ENCODE data around the gene SPOCK1.

SPOCK1 gene

GRCh38 chr5:137055271-137055872 lies 443.8 kb downstream of the SPOCK1 start:
- no peak for DNase-seq

- no peak for DNase-seq
These were observed 444.3 kb downstream of the SPOCK1 start for GRCh38 chr5:137054792-137055191.

- DNase-seq = no peak
These were observed 444.8 kb downstream of the SPOCK1 start for GRCh38 chr5:137054335-137054734.

DNA sequence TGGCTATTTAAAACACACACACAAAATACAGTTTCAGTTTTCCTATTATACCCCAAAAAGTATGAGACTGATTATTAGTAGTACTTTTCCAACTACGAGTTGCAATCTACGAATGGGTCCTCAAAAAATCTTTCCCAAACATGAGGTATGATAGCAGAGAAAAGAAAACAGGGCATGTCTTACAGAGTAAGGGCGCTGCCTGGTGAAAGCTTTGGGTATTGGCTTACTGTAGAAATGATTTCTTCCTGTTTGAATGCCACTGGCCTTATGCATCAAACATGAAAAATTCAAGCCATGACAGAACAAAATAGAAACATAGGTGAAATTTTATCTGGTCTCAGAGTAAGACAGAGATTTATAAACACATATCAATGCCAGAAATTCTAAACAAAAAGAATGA lies 448.0 kb downstream of the SPOCK1 start:
- no peak for DNase-seq

- no peak for DNase-seq
These were observed 458.3 kb downstream of the SPOCK1 start for GRCh38 chr5:137040641-137041340.

GRCh38 chr5:137040024-137040423 lies 459.1 kb downstream of the SPOCK1 start:
- DNase-seq = no peak

- DNase-seq = no peak
These were observed 461.3 kb downstream of the SPOCK1 start for GRCh38 chr5:137037848-137038247.

DNA sequence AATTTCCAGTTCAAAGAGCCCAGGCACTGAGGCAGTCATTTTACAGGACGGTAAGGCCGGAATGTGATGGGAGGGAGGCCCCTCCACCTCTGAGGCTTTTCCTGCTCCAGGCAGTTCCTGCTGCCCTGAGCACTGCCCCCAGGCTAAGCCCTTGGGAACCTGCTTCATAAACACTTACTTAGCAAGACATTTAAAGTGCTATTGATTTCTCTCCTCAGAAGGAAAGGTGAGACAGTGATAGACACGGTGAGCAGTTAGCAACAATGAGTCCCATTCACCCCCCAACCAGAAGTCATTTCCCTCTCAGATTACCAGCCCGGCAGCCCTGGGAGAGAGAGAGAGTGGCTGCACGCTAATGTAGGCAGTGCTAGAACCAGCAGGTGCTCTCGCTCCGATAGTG lies 462.5 kb downstream of the SPOCK1 start:
- no peak for DNase-seq

GRCh38 chr5:137035480-137035878 lies 463.6 kb downstream of the SPOCK1 start:
- no peak for DNase-seq

DNA sequence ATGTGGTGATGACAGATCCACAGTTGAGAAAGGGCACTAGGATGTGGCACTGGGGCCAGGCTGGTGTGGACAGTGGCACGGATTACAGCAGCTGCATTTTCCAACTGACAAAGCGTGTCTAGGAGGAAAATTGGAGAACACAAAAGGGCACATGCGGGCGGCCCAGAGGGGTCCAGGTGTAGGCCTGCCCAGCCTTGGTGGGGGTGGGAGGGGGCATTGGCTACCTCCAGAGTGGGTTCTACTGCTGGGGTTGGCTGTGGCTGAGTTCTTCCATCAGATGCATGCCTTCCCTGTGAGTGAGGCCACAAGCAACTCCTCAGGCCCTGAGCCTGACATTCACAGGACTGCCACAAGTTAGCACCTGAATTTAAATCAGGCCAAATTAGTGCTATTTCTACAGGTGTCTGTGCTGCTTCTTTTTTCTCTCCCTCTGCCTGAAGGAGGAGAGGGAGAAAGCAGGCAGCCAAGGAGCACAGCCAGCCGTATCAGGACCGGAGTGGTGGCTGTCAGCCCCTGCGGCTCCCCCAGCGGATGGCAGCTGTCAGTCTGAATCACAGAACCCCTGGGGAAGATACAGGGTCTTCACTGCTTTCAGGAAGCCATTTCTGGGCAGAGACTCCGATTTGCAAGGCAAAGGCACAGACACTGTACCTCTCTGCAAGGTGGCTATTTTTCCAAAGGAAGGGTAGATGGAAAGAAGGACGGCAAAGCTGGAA lies 464.2 kb downstream of the SPOCK1 start:
- DNase-seq = no peak

GRCh38 chr5:137034213-137034612 lies 464.9 kb downstream of the SPOCK1 start:
- no peak for DNase-seq

- DNase-seq = no peak
These were observed 466.2 kb downstream of the SPOCK1 start for GRCh38 chr5:137032929-137033328.

DNA sequence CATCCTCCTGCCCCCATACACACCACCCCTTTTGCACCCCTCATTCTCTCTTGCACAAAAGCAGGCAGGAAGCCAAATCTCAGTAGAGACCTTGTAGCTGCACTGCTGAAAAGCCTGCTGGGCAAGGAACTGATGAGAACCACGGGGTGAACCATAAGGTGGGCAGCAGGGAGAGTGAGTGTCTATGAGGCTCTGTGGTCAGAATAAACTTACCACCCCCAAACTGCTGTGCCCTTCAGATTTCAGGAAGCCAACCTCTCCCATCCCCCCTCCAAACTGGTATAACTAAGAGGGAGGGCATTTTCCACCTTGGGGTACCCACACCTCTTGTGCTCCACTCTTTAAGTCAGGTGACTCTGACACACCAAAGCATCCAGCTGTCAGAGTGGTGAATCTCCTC lies 471.4 kb downstream of the SPOCK1 start:
- DNase-seq = no peak

- DNase-seq = no peak
These were observed 472.8 kb downstream of the SPOCK1 start for GRCh38 chr5:137026296-137026695.

- no peak for DNase-seq
These were observed 475.1 kb downstream of the SPOCK1 start for GRCh38 chr5:137024044-137024443.

- no peak for DNase-seq
These were observed 475.8 kb downstream of the SPOCK1 start for GRCh38 chr5:137023371-137023770.

- no peak for DNase-seq
These were observed 476.4 kb downstream of the SPOCK1 start for GRCh38 chr5:137022725-137023124.

- no peak for DNase-seq
These were observed 477.1 kb downstream of the SPOCK1 start for GRCh38 chr5:137022043-137022442.

GRCh38 chr5:137019229-137019628 lies 479.9 kb downstream of the SPOCK1 start:
- DNase-seq = no peak

DNA sequence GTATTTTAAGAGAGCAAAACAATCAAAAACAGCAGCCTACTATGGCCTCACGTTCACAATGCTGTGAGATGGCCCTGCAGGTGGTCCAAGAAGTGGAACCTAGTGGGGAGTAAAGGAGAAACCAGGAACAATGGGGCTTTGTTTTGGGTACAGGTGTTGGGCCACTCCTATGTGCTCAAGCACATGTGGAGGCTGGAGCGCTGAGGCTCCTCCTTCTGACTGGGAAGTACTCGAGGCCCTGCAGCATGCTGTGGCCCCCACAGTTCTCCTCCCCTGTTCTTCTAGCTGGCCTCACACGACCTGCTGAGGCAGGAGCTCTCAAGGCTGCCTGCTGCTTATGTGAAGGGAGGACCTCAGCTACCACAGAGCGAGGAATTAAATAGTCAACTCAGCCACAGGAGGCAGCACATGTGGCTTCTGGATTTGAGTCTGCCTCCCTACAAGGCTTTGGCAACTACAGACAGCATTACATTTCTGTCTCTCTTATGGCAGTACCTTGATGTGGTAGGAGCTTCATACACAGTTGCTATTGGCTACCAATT lies 482.3 kb downstream of the SPOCK1 start:
- DNase-seq = no peak

DNA sequence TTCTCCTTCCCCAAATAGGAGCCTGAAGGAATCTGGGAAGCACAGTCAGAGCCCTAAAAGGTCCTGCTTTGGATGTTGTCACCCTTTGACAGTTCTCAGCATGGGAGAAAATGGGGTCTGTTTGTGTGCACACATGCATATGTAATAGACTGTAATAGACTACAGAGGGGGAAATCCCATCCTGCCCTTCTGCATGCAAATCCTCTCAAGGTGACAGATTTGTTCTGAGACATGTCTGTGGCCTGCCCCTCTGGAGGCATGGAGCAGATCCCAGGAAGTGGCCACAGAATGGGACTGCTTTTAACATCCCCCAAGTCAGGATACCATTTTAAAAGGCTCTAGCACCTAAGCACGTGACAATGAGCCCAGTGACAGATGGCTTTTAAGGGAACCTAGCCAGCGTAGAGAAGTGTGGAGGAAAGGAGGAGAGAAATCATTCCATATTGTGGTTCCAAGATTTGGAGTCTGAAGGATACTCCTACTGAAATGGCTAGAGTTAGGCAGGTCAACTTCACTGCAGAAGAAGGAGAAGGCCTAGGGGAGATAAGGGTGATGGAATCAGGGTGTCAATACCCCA lies 483.5 kb downstream of the SPOCK1 start:
- no peak for DNase-seq

- no peak for DNase-seq
These were observed 484.4 kb downstream of the SPOCK1 start for GRCh38 chr5:137014731-137015130.

- no peak for DNase-seq
These were observed 488.9 kb downstream of the SPOCK1 start for GRCh38 chr5:137010226-137010625.

Data from fibroblast of skin of abdomen (primary cell).